ENCODE data around the gene PXDN. TPM values are rescaled to one million over a fixed set of nuclear protein-coding genes. Genes with fewer than 3 reads are reported as not detected.

PXDN gene
- total RNA-seq, 4 donors from 2014 or later, result 101 to 169 (median 134) TPM

GRCh38 chr2:1744151-1744445 is 217 bp downstream of the PXDN start:
- TF ChIP-seq CTCF (IDR thresholded peaks at IDR 0.05; ENCODE audit: low read depth), result no peak

GRCh38 chr2:1743396-1744150 is 742 bp downstream of the PXDN start:
- no peak for TF ChIP-seq CTCF (IDR thresholded peaks at IDR 0.05; ENCODE audit: low read depth)

GRCh38 chr2:1742681-1743395 is 1.5 kb downstream of the PXDN start:
- no peak for TF ChIP-seq CTCF (IDR thresholded peaks at IDR 0.05; ENCODE audit: low read depth)

DNA sequence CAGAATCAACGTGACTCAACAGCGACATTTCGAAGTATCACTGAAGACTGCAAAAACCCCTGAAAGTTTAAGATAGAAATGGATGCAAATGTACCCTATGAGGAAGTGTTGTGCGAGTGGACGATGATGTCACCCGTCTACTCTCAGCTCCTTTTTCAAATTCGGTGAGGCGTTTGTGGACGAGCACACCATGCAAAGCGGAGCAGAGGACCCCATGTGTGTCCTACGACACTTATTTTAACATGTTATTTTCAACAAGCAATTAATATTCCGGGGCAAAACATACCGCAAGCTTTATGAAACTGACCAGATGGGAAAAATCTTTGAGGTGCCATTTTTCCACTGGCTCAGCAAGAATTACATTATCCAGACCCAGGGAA is 2.0 kb downstream of the PXDN start:
- no peak for TF ChIP-seq CTCF (IDR thresholded peaks at IDR 0.05; ENCODE audit: low read depth)

GRCh38 chr2:1741851-1742250 is 2.5 kb downstream of the PXDN start:
- TF ChIP-seq CTCF (IDR thresholded peaks at IDR 0.05; ENCODE audit: low read depth), result no peak

GRCh38 chr2:1740716-1741589 is 3.4 kb downstream of the PXDN start:
- TF ChIP-seq CTCF (IDR thresholded peaks at IDR 0.05; ENCODE audit: low read depth), result no peak
